Progenitor cell of endocrine pancreas (in vitro differentiated cells): ENCODE data around the gene SETBP1. TPM values are rescaled to one million over a fixed set of nuclear protein-coding genes. Genes with fewer than 3 reads are reported as not detected.

ENCODE experiments used
- DNase-seq: peaks from one replicate; pipeline ENCODE4 v3.0.0; 2021; ENCODE audit warnings: low spot score; ENCODE audit not compliant: unreplicated experiment
- H3K27ac Mint-ChIP-seq: 2 replicates; pipeline ENCODE4 v1.8.0; 2021; ENCODE audit warnings: mild to moderate bottlenecking, moderate library complexity, mixed read lengths
- H3K27me3 Mint-ChIP-seq: 2 replicates; pipeline ENCODE4 v1.8.0; 2021; ENCODE audit warnings: mixed read lengths
- H3K36me3 Mint-ChIP-seq: 2 replicates; pipeline ENCODE4 v1.8.0; 2022; ENCODE audit warnings: mixed read lengths; ENCODE audit not compliant: insufficient read depth
- H3K4me1 Mint-ChIP-seq: 2 replicates; pipeline ENCODE4 v1.8.0; 2021; ENCODE audit warnings: low read depth, mixed read lengths
- H3K4me3 Mint-ChIP-seq: 2 replicates; pipeline ENCODE4 v1.8.0; 2021; ENCODE audit warnings: low read depth, mild to moderate bottlenecking, moderate library complexity, mixed read lengths
- H3K9me3 Mint-ChIP-seq: 2 replicates; pipeline ENCODE4 v1.8.0; 2021; ENCODE audit warnings: low read depth, mixed read lengths
- total RNA-seq: library from RNA; stranded (reverse); gene quantifications from 2 replicates; pipeline ENCODE4 v1.2.1, GENCODE V29; 2021
- TF ChIP-seq, protein P1 (sequence below): fragments of 200-600 bp; sonication (generic); IDR thresholded peaks from one replicate; pipeline ENCODE4 v1.5.0; 2021; ENCODE audit warnings: antibody characterized with exemption, mild to moderate bottlenecking; ENCODE audit not compliant: unreplicated experiment

The SETBP1 gene
- total RNA-seq, 1 donor from 2014 or later: 30.8 TPM

DNA sequence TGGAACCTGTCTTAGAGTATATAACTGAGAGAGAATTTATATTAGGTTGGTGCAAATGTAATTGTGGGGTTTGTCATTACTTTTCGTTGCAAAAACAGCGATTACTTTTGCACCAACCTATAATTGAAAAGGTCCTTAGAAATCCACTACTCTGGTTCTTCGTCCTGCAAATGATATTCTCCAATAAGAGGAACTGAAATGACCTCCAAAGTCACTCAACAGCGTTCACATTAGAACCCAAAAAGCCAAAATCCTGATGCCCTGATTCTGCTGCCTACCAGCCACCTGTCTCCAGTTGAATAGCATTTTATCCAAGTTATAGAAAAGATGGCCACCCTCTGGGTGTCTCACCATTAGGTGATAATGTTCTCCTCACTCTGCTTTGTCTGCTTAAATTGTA lies 230.6 kb downstream of the SETBP1 start:
- no peak overlapping the region for H3K4me3 Mint-ChIP-seq
- H3K27me3 Mint-ChIP-seq: no peaks in the 10 kb centered on the region
- H3K9me3 Mint-ChIP-seq: no peaks in the 10 kb centered on the region
- H3K27ac Mint-ChIP-seq: no peak overlapping the region
- peaks cover 6% of the 10 kb centered on the region for H3K4me1 Mint-ChIP-seq
- peaks cover 1% of the 10 kb centered on the region for H3K36me3 Mint-ChIP-seq
- no peak for DNase-seq
- TF ChIP-seq, protein P1, sequence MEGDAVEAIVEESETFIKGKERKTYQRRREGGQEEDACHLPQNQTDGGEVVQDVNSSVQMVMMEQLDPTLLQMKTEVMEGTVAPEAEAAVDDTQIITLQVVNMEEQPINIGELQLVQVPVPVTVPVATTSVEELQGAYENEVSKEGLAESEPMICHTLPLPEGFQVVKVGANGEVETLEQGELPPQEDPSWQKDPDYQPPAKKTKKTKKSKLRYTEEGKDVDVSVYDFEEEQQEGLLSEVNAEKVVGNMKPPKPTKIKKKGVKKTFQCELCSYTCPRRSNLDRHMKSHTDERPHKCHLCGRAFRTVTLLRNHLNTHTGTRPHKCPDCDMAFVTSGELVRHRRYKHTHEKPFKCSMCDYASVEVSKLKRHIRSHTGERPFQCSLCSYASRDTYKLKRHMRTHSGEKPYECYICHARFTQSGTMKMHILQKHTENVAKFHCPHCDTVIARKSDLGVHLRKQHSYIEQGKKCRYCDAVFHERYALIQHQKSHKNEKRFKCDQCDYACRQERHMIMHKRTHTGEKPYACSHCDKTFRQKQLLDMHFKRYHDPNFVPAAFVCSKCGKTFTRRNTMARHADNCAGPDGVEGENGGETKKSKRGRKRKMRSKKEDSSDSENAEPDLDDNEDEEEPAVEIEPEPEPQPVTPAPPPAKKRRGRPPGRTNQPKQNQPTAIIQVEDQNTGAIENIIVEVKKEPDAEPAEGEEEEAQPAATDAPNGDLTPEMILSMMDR: no peak

DNA sequence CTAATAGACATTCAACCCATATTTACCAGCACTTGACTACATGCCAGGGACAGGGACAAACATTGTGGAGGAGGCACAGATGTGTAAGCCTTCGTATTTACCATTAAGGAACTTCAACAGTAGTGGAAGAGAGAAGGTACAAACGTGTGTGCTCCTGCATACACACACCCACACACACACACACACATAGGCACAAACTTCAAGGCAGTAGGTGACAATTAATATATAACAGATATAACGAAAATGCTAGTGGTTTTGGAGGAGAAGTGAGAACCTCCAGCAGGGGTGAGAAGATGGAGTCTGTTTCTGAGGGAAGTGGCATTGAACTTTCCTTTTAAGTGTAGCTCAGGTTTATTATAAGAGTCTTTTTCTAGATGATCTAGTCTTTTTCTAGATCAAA lies 231.1 kb downstream of the SETBP1 start:
- no peaks in the 10 kb centered on the region for H3K27me3 Mint-ChIP-seq
- H3K27ac Mint-ChIP-seq: no peak overlapping the region
- H3K4me1 Mint-ChIP-seq: peaks cover 10% of the 10 kb centered on the region
- H3K9me3 Mint-ChIP-seq: no peaks in the 10 kb centered on the region
- TF ChIP-seq, protein P1: no peak
- peaks cover 1% of the 10 kb centered on the region for H3K36me3 Mint-ChIP-seq
- DNase-seq: no peak
- no peak overlapping the region for H3K4me3 Mint-ChIP-seq

DNA sequence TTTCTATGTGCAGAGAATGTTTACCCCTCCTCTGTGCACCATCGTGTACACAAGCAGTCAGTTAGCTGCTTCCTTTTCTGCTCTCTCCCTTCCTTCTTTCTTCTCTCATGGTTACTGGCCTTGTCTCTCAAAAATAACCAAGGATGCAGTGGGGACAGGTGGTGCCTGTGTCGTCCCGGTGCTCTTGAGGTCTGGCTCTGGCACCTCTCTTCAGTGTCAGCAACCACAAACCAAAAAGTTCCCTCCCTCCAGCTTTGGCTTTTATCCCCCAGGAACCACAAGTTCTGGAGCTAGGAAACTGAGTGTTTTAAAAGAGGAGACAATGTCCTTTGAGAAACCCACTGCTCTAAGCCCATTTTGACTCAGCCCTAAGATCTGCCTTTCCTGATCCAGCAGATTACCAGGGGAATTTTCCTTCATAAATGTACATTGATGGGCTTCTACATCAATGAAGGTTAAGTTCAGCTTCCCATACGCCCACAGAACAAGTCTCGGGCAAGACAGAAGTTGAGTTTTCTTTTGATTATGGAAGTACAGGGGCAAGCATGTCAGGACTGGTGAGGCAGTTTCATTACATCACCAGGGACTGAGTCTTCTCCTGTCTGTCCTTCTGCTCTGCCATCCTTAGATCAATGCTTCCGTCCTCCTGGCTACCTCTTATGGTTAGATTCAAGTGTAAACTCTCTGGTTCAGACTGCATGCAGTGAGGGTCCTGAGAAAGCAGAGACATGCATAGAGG lies 232.2 kb downstream of the SETBP1 start:
- Mint-ChIP-seq H3K4me3 (no peak overlapping the region), H3K36me3 (peaks cover 1% of the 10 kb centered on the region), H3K4me1 (peaks cover 18% of the 10 kb centered on the region), H3K27ac (no peak overlapping the region), H3K9me3 (no peaks in the 10 kb centered on the region), H3K27me3 (no peaks in the 10 kb centered on the region)
- TF ChIP-seq, protein P1: no peak
- DNase-seq: no peak

DNA sequence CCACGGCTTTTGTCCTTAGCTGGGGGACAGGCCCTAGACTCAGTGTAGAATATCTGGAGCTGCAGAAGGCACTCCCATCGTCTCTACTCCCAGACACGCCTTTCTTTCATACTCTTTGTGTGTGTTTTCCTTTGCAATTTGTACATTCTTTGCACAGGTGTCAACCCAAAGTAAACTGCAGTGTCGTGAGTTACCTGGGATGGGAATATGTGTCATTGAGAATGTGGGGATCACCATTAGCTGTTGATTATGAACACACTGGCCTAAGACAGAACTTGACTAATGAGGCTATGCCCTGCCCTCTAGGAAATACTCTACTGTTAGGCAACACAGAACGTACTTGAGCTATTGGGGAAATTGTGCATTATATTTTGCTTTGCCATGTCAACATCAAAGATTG lies 233.3 kb downstream of the SETBP1 start:
- no peaks in the 10 kb centered on the region for H3K9me3 Mint-ChIP-seq
- peaks cover 23% of the 10 kb centered on the region for H3K4me1 Mint-ChIP-seq
- H3K27ac Mint-ChIP-seq: no peak overlapping the region
- TF ChIP-seq, protein P1: no peak
- no peaks in the 10 kb centered on the region for H3K27me3 Mint-ChIP-seq
- H3K36me3 Mint-ChIP-seq: peaks cover 1% of the 10 kb centered on the region
- DNase-seq: no peak
- no peak overlapping the region for H3K4me3 Mint-ChIP-seq

DNA sequence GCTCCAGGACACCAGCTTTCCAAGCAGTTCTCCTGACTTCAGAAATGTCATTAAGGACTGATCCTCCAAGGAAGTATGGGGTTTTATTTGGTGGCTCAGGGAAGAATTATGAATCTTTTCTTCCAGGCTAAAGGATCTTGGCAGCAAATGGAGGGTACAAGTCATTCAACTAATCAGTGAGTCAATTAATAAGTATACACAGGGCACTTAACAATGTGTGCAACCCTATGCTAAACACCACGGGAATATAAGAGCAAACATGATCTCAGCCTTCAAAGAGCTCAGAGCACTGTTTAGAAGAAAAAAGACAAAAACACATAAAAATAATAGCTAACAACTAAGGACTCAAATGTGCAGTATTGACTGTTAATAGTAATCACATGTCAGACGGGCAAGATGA lies 234.5 kb downstream of the SETBP1 start:
- no peak overlapping the region for H3K27ac Mint-ChIP-seq
- H3K9me3 Mint-ChIP-seq: no peaks in the 10 kb centered on the region
- H3K4me3 Mint-ChIP-seq: no peak overlapping the region
- H3K4me1 Mint-ChIP-seq: peaks cover 23% of the 10 kb centered on the region
- TF ChIP-seq, protein P1: no peak
- no peaks in the 10 kb centered on the region for H3K27me3 Mint-ChIP-seq
- no peak for DNase-seq
- H3K36me3 Mint-ChIP-seq: peaks cover 1% of the 10 kb centered on the region
